Gastrocnemius medialis (tissue), 4 donors: Measurements from ENCODE around the gene ATG2A.

Source experiments
- CTCF ChIP-seq, 5 experiments: fragments of 450-650 bp in 3 of 5; fragments of 200-600 bp in 2 of 5; sonication (generic) in 2 of 5; IDR thresholded peaks in 4 of 5; conservative IDR thresholded peaks in 1 of 5; 1 replicate in 4 of 5; 2 replicates in 1 of 5; pipeline ENCODE4 v1.5.1; 2016 to 2019; ENCODE audit warnings: antibody characterized with exemption in 5 of 5, mild to moderate bottlenecking in 3 of 5, moderate library complexity in 3 of 5
- POLR2A ChIP-seq, 2 donors: fragments of 450-650 bp; IDR thresholded peaks; one replicate each; pipeline ENCODE4 v1.6.1; 2017; ENCODE audit warnings: antibody characterized with exemption in 2 of 2, mild to moderate bottlenecking in 2 of 2, moderate library complexity in 2 of 2

DNA sequence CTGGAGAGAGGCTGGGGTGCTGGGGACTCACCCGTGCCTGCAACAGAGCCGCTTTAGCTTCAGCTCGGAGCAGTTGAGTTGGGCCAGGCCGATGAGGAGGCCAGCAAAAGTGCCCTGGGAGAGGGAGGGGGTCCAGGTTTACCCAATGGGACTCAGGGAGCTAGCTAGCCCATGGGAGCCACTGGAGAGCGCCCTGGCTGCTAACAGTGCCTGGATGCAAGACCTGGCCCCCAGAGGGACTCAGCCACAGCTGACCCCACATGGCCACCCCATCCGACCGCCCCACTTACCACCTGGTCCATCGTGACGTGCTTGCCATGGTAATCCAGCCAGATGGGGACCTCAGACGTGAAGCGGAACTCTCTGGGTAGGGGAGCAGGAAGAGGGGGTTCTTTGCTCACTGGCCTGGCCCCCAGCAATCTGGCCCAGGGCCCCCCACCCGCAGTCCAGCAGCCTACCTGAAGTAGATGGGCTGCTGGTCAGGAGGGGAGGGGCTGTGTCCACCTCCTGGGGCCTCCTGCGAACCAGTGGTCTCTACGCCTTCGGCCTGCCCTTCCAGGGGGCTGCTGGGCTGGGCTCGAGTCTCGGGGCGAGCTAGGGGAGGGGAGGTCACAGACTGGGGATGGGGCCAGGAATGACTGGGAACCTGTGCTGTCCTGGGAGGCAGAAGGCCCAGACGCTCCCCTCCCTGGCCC lies 19.5 kb downstream of the ATG2A start:
- no peak for TF ChIP-seq CTCF (IDR thresholded peaks at IDR 0.05 in 4 of 5, conservative IDR thresholded peaks at IDR 0.05 in 1 of 5)
- no peak for TF ChIP-seq POLR2A (IDR thresholded peaks at IDR 0.05)
